ENCODE data around the gene NRXN3. TPM values are rescaled to one million over a fixed set of nuclear protein-coding genes. Genes with fewer than 3 reads are reported as not detected.

The NRXN3 gene
- total RNA-seq, 4 donors from 2014 or later, result 0.56 to 1.6 (median 1.1) TPM

- intact Hi-C loops (cut with DNase I), result no loop called here
- DNase-seq, result peak; percentile 29 to 38
- no peak overlapping the region for H3K27ac ChIP-seq
- no peaks in the 10 kb centered on the region for H3K4me1 ChIP-seq
- no peak overlapping the region for H3K4me3 ChIP-seq (replicated peaks in 1 of 3)
- H3K27me3 ChIP-seq, result no peaks in the 10 kb centered on the region
- WGBS, 2 donors, result 17 to 22% methylated on average over 4 of the region's 4 CpGs
- H3K36me3 ChIP-seq, result no peaks in the 10 kb centered on the region
- TF ChIP-seq POLR2A (IDR thresholded peaks at IDR 0.05) (no peak), CTCF (IDR thresholded peaks at IDR 0.05) (peak in 3 of 6 experiments; percentile 20 to 36 (median 35))
- no peaks in the 10 kb centered on the region for H3K9me3 ChIP-seq
These were observed 666.6 kb downstream of the NRXN3 start for GRCh38 chr14:78836777-78837176.

- no peaks in the 10 kb centered on the region for H3K27me3 ChIP-seq
- no peaks in the 10 kb centered on the region for H3K9me3 ChIP-seq
- no peaks in the 10 kb centered on the region for H3K4me1 ChIP-seq
- WGBS, 2 donors, result 78% methylated on average over 2 of the region's 2 CpGs
- no peak overlapping the region for H3K27ac ChIP-seq
- no peaks in the 10 kb centered on the region for H3K36me3 ChIP-seq
- TF ChIP-seq POLR2A (IDR thresholded peaks at IDR 0.05) (no peak), CTCF (IDR thresholded peaks at IDR 0.05) (no peak)
- intact Hi-C loops (cut with DNase I), result no loop called here
- no peak for DNase-seq
- no peak overlapping the region for H3K4me3 ChIP-seq (replicated peaks in 1 of 3)
These were observed 668.8 kb downstream of the NRXN3 start for GRCh38 chr14:78838959-78839358.

- no peak for TF ChIP-seq POLR2A (IDR thresholded peaks at IDR 0.05)
- TF ChIP-seq CTCF (IDR thresholded peaks at IDR 0.05), result no peak
- no peak for DNase-seq
- Histone ChIP-seq H3K27ac (no peak overlapping the region), H3K36me3 (no peaks in the 10 kb centered on the region), H3K4me3 (replicated peaks in 1 of 3) (no peak overlapping the region), H3K9me3 (no peaks in the 10 kb centered on the region), H3K27me3 (no peaks in the 10 kb centered on the region), H3K4me1 (no peaks in the 10 kb centered on the region)
- intact Hi-C loops (cut with DNase I), result no loop called here
- 6 to 17% methylated on average over 1 of the region's 1 CpG for WGBS, 2 donors
These were observed 670.7 kb downstream of the NRXN3 start for GRCh38 chr14:78840898-78841297.

GRCh38 chr14:78847801-78848200 is 677.6 kb downstream of the NRXN3 start:
- Histone ChIP-seq H3K9me3 (no peaks in the 10 kb centered on the region), H3K27me3 (no peaks in the 10 kb centered on the region), H3K4me3 (replicated peaks in 1 of 3) (no peak overlapping the region), H3K36me3 (no peaks in the 10 kb centered on the region), H3K4me1 (no peaks in the 10 kb centered on the region), H3K27ac (no peak overlapping the region)
- TF ChIP-seq POLR2A (IDR thresholded peaks at IDR 0.05) (no peak), CTCF (IDR thresholded peaks at IDR 0.05) (no peak)
- intact Hi-C loops (cut with DNase I), result no loop called here
- DNase-seq, result no peak
- WGBS, 2 donors, result 88 to 95% methylated on average over 3 of the region's 3 CpGs

GRCh38 chr14:78848234-78848820 is 678.2 kb downstream of the NRXN3 start:
- H3K9me3 ChIP-seq, result no peaks in the 10 kb centered on the region
- H3K4me3 ChIP-seq (replicated peaks in 1 of 3), result no peak overlapping the region
- WGBS, 2 donors, result 14 to 20% methylated on average over 6 of the region's 6 CpGs
- no peaks in the 10 kb centered on the region for H3K36me3 ChIP-seq
- intact Hi-C loops (cut with DNase I), result no loop called here
- DNase-seq, result peak; percentile 29 to 50
- no peaks in the 10 kb centered on the region for H3K27me3 ChIP-seq
- TF ChIP-seq CTCF (IDR thresholded peaks at IDR 0.05), result peak; percentile 69 to 93 (median 77)
- TF ChIP-seq POLR2A (IDR thresholded peaks at IDR 0.05), result no peak
- H3K27ac ChIP-seq, result no peak overlapping the region
- no peaks in the 10 kb centered on the region for H3K4me1 ChIP-seq
